ENCODE data around the gene PROK1.
"Not testable (repeated sequence)": the region's sequence is repeated elsewhere in the genome, so short reads cannot be mapped to it uniquely, and the experiment has no call there.

PROK1 gene

DNA sequence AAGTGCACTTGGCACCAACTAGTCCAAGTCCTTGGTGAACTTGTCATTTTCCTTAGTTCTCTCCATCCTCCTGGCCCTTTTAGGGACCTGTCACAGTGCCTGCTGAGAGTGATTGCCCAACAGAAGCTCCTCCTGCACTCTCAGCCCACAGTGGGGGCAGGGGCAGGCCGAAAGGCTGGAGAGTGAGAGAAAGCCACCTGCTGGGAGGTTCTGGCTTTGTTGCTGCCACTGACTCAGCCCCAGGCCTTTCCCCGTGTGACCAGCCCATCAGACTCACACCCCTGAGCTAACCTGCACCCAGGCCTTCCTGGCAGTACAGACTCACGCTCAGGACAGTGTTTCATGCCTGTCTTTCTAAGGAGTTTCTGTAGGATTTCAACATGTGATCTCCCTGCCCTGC, 17.1 kb upstream of the PROK1 start:
- no peak for DNase-seq (ENCODE audit: low spot score)

DNA sequence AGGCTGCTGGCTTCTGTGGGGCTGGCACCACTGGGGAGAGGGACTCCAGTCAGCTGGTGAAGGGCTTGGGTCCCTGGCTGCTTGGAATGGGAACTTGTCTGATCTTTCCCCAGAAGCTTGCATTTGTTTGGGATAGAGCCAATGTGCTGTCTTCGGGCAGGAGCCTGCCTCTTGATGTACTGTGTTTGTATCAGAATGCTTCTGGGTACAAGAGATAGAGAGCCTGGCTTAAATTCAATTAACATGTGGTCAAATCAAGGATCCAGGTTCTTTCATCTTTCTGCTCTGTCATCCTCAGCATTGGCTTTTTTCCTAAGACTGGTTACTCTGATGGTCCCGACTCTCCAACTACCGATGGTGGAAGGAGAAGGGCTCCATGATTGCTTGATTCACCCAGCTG, 16.0 kb upstream of the PROK1 start:
- DNase-seq (ENCODE audit: low spot score): no peak

DNA sequence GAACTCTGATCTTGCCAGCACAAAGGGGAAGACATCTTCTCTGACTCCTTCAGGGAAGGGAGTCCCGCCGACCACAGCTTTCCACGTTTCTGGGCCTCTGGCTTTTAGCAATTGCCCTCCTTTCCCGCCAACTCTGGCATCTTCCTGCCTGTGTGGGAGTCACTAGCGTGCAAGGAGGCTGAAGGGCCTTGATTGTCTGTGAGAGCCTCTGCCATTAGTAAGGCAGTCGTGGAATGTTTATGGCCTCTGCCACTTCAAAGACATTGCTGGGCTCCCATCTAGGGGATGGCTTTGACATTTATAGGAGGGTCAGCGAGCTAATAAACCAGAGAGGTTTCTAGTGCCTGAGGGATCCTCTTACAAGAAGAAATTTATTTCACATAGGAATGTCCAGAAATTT, 14.3 kb upstream of the PROK1 start:
- DNase-seq (ENCODE audit: low spot score): no peak

DNA sequence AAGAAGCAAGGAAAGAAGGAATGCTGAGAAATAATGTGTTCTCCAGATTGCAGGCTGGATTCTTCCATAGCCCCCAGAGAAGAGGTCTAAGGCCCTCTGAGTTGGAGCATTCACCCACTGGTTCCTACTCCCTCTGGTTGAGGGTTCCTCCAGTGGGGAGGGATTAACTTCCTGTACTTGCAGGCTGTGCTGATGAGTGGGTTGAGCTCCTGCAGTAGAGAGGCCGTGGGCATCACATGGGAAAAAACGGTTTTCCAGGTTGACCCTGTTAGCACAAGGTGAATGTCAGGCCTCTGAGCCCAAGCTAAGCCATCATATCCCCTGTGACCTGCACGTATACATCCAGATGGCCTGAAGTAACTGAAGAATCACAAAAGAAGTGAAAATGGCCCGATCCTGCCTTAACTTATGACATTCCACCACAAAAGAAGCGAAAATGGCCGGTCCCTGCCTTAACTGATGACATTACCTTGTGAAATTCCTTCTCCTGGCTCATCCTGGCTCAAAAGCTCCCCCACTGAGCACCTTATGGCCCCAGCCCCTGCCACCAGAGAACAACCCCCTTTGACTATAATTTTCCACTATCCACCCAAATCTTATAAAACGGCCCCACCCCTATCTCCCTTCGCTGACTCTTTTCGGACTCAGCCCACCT, 13.2 kb upstream of the PROK1 start:
- not testable (repeated sequence) for DNase-seq (ENCODE audit: low spot score)

DNA sequence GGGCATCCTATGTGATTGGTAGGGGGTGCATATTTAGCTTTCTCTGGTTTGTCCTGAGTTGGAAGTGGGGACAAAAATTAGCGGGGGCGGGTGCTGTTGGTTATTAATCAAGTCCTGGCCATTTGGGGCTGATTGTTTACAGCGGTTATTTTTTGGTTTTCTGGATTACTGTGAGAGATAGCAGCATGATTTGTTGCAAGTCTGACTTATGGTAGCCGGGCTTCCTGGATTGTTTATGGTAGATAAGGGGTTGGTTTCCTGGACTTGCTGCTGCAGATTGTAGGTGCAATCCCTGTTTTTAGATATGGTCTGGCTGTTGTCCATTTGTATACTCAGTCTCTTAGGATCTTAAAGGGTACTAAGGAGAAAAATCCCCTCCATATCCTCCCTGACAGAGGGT, 12.1 kb upstream of the PROK1 start:
- no peak for DNase-seq (ENCODE audit: low spot score)

DNA sequence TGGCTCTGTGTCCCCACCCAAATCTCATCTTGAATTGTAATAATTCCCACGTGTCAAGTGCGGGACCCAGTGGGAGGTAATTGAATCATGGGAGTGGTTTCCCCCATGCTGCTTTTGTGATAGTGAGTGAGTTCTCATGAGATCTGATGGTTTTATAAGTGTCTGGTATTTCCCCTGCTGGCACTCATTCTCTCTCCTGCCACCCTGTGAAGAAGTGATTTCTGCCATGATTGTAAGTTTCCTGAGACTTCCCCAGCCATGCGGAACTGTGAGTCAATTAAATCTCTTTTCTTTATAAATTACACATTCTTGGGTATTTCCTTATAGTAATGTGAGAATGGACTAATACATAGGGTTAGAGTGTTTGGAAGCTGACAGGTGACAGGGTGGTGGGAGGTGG, 11.1 kb upstream of the PROK1 start:
- not testable (repeated sequence) for DNase-seq (ENCODE audit: low spot score)

DNA sequence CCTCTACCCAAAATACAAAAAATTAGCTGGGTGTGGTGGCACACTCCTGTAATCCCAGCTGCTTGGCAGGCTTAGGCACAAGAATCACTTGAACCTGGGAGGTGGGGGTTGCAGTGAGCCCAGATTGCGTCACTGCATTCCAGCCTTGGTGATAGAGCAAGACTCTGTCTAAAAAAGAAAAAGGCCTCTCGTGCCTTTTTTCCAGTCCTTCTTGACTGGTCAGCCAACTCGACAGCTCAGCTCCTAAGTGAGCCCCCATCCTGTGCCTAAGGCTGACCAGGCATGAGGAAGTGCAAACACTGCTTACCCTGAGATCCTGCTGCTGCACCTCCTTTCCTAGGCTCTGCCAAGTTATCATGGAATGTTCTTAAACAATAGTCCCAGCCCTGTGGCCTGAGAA, 10.1 kb upstream of the PROK1 start:
- DNase-seq (ENCODE audit: low spot score): no peak

DNA sequence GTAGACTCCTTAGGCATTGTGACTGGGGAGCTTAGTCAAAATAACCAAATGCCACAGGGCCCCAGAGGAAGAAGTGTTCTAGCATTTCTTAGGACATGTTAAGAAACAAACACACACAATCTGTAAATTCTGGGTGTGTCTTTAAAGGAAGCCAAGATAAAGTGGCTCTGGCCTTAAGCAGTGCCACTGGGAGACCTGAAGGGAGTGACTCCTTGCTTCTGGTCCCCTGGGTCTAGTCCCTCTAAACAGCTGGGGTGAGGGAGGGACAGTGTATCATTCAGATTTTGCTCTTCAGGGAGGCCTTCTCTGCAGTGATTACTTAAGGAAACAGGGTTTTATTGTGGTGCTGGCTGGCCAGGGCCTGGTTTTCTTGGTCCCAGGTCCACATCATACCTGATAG, 9.1 kb upstream of the PROK1 start:
- DNase-seq (ENCODE audit: low spot score): no peak

DNA sequence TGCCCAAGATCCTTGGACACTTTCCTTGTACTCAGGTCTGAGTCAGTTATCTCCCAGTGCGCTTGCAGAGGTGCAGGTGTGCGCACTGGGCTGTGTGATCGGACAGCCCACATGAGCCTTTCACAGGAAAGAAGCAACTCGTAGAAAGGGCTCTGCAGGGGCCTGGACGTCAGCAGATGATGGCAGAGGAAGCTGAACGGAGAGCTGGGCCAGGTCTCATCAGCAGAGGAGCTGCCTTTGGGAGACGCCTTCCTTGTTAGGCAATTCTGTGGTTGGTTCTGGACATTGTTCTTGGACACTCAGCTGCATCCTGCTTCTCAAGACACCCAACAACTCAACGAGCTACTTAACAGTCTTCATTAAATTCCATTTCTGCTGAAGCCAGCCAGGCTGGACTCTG, 7.5 kb upstream of the PROK1 start:
- no peak for DNase-seq (ENCODE audit: low spot score)

DNA sequence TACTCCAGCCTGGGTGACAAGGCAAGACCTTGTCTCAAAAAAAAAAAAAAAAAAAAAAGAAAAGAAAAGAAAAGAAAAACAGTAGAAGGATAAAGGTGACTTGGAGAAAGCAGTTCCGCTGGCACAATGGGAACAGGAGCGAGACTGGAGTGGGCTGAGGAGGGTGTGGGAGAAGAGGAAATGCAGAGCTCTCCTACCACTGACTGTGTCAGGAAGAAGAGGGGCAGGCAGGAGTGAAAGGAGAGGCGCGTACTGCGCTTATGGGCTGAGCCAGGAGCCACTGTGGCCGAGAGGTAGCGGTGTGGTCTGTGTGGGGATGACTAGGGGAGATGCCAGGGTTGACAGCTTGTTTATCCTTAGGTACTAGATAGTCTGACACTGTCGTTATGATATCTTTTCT, 6.4 kb upstream of the PROK1 start:
- no peak for DNase-seq (ENCODE audit: low spot score)

DNA sequence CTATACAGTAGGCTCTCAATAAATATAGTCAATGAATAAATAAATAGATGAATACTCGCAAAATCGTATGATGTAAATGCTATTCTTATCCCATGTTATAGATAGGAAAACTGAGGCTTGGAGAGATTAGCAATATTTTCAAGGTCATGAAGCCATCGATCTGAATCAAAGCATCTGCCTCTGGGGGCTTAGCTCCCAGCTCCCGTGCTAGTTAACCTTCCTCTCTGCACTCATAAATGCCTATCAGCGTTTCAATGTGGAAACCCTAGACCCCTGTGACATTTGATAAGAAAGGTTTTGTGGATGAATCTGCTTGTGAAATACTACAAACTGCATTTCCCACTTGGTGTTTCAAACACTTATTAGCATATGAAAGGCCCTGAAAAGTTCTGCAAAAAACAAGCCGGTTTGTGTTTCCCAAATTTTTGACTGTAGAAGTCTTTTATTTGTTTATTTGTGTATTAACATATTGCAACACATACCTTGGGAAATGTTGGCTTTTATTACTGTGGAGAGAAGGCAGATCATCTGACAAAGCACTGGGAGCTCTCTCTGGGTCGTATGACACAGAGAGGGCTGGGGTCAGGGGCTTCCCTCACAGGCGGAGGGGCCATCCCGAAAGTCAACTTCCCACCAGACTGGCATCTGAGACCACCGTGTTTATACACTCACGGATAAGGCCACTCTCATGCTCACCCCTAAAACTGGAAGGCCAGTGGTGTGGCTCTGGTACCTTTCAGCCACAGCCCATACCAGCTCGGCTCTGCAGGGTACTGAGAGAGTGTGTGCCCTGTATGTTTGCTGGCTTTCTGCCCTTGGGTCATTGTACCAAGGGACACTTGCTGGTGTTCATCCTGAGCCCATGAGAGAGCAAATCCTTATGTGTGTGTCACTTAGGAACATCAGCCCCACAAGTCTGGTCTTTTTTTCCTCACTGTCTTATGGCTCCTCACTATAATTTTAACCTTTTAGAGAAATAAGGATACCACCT, 993 bp upstream of the PROK1 start:
- no peak for DNase-seq (ENCODE audit: low spot score)

DNA sequence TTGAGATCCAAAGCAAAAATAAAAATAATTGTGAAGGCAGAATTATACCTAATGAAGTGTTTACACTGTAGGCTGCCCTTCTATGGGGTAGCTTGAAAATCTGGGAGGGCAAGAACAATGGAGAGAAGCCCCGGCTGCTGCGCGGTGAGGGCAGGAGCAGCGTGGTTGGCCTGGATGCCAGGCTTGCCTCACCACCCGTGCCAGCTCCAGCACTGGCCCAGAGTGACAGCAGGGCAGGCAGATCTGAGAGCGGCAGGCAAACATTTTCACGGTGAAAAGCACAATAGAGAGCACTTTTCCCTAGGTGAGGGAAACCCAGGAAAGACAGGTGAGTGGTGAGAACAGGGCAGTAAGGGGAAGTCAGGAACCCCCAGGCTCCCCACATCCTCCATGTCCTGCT, 1.4 kb downstream of the PROK1 start:
- DNase-seq (ENCODE audit: low spot score): peak; percentile 62

DNA sequence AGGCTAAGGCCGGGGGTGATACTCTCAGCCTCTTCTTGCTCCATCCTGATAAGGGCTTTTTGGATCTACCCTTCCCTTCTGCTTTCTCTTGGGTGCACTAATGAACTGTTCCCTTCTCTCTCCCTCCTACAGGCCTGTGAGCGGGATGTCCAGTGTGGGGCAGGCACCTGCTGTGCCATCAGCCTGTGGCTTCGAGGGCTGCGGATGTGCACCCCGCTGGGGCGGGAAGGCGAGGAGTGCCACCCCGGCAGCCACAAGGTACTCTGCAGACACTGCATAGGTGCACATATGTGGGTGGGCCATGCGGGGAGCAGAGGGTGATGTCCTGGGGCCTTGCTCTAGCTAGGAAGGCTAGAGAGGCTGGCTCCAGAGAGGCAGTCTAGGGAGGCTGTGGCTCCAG, 2.9 kb downstream of the PROK1 start:
- DNase-seq (ENCODE audit: low spot score): no peak

DNA sequence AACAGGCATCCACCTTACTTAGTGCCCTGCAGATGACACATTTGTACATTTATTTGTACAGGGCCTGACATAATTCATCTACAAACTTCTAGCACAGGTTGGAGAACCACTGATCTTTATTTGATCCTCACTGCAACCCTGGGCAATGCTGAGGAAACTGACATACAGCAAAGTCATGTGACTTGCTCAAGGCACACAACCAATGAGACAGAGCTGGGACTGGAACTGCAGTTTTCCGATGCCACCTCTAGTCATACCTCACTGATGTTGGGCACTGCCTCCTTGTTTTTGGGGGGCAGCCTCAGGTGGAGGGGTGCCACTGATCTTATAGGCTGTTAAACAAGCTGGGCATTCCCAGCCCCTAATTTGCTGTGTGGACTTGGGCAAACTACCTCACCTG, 3.4 kb downstream of the PROK1 start:
- no peak for DNase-seq (ENCODE audit: low spot score)

DNA sequence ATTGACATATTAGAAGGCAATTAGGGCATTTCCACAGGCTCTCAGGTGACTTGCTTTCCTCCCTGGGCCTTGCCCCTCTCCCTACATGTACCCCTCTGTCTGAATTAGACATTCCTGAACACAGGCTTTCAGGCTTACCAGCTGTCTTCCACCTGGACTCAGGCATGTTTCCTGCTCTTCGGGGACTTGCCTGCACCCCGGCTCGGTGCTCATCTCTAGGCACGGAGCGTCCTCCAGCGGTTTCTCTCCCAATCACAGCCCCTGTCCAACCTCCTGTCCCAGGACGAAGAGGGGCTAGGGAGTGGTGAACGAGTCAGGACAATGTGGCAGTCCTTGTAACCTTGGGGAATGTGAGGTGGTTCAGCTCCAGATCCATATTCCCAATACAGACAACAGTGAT, 4.2 kb downstream of the PROK1 start:
- DNase-seq (ENCODE audit: low spot score): no peak

DNA sequence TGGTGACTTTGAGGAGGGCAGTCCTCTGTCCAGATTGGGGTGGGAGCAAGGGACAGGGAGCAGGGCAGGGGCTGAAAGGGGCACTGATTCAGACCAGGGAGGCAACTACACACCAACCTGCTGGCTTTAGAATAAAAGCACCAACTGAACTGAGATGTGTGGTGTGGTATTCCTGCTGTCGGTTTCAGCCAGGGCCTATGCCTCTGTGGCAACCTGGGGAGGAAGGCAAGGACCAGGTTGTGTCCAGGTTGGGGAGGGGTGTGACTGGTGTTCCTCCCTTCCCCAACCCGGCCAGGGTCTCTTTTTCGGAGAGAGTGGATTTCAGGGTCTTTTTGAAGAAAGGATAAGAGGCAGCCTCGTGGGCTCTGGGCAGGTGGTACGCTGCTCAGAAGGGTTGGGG, 6.3 kb downstream of the PROK1 start:
- no peak for DNase-seq (ENCODE audit: low spot score)

DNA sequence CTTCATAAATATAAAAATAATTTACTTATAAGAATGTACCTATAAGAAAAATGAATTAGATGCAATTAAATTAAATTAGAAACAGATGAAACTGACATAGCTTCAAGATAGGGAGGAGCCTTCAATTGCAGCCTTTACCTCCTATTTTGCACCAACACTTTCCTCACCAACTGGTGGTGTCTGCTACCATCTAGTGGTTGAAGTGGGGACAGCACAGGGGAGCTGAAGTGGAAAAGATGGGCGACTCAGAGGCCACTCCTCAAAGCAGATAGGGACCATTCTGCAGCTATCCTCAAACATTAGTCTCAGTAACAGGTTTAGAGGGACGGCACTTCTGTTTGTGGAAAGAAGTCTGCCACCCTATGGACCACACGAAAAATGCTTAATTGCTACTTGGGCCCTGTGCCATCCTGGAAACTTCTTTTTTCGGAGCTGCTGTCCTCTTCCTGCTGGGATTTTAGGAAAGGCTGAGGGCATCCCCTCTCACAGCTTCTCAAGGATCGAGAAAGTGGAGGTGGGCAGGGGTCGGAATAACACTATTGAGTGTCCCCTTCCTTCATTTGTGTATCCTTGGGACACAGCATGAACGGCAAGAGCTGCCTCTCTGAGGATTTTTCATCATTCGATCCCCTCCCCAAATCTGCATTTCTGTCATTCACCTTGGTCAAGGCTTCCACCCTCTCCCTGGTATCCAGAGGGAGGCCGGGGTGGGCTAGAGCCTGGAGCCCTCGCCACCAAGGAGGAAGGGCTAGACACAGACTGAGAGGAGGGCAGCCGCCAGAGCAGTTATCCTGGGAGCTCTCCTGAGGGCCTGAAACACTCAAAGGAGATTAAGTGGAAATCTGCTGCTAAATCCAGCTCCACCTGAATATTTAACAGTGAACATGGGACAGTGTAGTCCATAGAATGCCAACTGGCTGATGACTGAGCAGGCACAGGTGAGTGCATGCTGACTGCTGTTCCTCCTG, 9.6 kb downstream of the PROK1 start:
- peak; percentile 93 for DNase-seq (ENCODE audit: low spot score)

DNA sequence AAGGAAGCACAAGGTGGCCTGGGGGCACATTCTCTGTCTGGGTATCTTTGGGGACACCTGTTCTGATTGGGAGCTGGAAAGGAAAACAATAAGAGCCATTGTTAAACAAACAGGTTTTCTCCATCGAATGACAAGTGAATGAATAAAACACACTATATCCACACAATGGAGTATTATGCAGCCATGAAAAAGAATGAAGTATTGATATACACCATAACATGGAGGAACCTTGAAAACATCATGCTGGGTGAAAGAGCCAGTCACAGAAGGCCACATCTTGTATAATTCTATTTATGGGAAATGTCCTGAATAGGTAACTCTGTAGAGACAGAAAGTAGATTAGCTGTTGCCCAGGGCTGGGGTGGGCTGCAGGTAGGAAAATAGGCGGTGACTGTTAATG, 11.1 kb downstream of the PROK1 start:
- no peak for DNase-seq (ENCODE audit: low spot score)

DNA sequence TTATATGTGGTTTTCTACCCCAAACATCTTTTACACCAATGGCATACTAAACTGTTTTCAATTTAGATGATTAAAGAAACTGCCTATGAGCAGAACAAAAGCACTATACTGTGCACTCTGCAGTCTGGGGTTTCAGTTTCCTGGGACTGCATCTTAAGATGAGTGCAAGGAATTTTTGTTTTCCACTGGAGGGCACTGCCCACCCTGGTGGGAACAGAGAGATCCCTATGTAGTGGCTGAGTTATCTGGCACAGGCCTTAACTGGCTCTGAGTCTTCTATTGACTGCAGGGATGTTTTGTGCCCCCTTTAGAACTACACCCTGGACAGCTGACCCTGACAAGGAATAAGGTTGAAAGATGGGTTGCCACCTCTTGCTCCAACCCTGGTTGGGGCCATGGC, 12.0 kb downstream of the PROK1 start:
- DNase-seq (ENCODE audit: low spot score): no peak

DNA sequence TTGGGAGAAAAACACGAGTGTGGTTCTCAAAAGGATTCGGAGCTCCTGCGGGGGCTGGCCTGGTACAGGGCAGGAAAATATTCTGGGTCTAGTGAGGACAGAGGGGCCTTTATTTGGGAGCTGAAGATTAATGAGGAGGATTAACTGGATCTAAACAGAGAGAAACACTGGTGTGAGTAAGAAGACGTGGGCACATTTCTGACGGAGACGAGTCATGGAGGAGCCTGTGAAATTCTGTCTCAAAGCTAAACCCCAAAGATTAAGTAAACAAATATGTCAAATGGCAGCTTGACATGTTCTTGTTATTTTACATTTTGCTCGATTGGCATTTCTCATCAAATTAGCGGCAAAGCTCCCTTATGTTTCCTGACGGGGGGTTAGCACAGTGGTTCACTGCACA, 12.8 kb downstream of the PROK1 start:
- no peak for DNase-seq (ENCODE audit: low spot score)

DNA sequence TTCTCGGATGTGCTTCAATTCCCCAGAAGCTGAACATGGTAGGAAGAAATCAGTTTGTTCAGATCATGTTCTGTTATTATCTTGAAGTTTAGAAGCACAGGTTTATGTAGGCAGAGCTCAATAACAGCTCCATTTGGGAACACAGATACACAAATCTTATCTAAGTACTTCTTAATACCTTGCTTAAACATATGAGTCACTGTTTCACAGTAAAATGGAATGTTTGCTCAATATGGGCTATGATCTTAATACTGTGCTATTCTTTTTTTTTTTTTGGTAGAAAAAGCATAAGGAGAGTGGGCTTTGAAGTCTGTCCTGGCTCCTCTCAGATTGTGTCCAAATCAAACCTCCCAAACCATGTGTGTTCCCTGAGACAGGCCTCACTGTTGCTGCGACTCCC, 13.4 kb downstream of the PROK1 start:
- DNase-seq (ENCODE audit: low spot score): no peak

DNA sequence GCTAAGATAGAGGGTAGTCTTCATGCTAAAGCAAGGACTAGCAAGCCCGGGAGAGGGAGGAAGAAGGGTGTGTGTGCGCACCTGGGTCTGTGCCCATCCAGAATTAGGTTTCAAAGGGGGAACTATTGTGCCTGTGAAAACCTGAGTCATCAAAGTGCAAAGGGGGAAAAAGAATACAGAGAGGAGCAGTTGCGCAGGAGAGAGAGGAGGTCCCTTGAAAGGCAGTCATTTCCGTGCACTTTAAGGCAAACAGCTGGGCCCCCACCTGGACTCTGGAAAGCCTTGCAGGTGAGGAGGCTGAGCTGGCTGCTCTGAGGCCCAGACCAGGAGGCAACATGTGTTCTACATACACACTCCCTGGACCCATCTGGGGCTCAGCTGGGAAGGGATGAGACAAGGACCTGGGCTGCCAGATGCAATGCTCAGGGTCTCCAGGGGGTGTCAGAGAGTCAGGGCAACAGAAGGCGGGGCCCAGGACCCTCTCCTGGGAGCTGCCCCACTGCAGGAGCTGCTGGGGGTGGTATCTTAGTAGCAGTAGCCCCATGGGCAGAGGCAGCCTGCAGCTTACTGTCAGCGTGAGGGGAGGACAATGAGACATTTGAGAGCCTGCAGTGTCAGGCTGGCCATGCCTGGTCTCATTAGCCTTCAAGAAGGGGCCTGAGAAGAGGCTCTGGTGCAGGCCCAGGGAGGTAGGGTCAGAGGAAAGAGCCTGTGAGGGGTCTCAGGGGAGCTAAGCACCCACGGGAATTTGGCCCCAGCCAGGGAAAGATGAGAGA, 14.3 kb downstream of the PROK1 start:
- no peak for DNase-seq (ENCODE audit: low spot score)

All from cerebellar cortex (tissue), 1 donor.